Breast epithelium (tissue), 3 donors: ENCODE data around the gene TANC1.

Experiments used
- POLR2A ChIP-seq: fragments of 450-650 bp; IDR thresholded peaks from one replicate; pipeline ENCODE4 v1.6.1; 2016; ENCODE audit warnings: antibody characterized with exemption, mild to moderate bottlenecking, moderate library complexity
- POLR2AphosphoS5 ChIP-seq, 3 donors: sonication (generic); formaldehyde crosslinking; IDR thresholded peaks; one replicate each; pipeline ENCODE4 v1.6.1; 2017; ENCODE audit warnings: antibody characterized with exemption in 3 of 3
- TF ChIP-seq, protein P1 (sequence below), 3 donors: fragments of 450-650 bp; IDR thresholded peaks; one replicate each; pipeline ENCODE4 v1.5.1; 2016 to 2017; ENCODE audit warnings: antibody characterized with exemption in 3 of 3, mild to moderate bottlenecking in 3 of 3, moderate library complexity in 3 of 3

DNA sequence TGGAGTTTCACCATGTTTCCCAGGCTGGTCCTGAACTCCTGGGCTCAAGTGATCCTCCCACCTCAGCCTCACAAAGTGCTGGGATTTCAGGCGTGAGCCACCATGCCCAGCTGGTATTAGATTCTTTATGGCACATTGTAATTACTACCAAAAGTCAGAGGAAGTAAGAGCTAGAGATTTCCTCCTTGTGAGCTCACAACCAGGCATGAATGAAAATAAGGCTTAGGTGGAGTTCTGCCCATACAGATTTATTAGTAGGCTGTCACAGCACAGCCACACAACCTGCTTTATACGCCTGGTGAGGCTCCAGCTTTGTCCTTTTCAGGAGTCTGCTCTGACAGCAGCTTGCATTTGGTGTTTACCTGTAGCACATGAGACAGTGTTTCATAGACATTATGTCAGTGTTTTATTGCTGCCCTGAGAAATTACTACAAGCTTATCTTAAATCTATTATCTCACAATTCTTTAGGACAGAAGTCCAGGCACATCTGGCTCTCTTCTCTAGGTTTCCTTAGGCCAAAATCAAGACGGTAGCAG, 156.6 kb downstream of the TANC1 start:
- TF ChIP-seq, protein P1, sequence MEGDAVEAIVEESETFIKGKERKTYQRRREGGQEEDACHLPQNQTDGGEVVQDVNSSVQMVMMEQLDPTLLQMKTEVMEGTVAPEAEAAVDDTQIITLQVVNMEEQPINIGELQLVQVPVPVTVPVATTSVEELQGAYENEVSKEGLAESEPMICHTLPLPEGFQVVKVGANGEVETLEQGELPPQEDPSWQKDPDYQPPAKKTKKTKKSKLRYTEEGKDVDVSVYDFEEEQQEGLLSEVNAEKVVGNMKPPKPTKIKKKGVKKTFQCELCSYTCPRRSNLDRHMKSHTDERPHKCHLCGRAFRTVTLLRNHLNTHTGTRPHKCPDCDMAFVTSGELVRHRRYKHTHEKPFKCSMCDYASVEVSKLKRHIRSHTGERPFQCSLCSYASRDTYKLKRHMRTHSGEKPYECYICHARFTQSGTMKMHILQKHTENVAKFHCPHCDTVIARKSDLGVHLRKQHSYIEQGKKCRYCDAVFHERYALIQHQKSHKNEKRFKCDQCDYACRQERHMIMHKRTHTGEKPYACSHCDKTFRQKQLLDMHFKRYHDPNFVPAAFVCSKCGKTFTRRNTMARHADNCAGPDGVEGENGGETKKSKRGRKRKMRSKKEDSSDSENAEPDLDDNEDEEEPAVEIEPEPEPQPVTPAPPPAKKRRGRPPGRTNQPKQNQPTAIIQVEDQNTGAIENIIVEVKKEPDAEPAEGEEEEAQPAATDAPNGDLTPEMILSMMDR (IDR thresholded peaks at IDR 0.05) = no peak
- TF ChIP-seq POLR2A (no peak), POLR2AphosphoS5 (IDR thresholded peaks at IDR 0.05) (no peak)
